Neural cell (in vitro differentiated cells): ENCODE results near the gene FAM20B.

Source experiments
- EZH2 ChIP-seq: fragments of 200-600, 300-800 bp; shearing (Covaris generic), sonication (generic); IDR thresholded peaks from 2 replicates; pipeline ENCODE4 v1.6.1; 2014; ENCODE audit warnings: antibody characterized with exemption, low read length, borderline replicate concordance, mild to moderate bottlenecking; ENCODE audit not compliant: insufficient read depth, poor library complexity, severe bottlenecking
- RAD21 ChIP-seq: fragments of 450-650 bp; conservative IDR thresholded peaks from 2 replicates; pipeline ENCODE4 v1.6.1; 2014; ENCODE audit warnings: antibody characterized with exemption, mild to moderate bottlenecking, moderate library complexity

DNA sequence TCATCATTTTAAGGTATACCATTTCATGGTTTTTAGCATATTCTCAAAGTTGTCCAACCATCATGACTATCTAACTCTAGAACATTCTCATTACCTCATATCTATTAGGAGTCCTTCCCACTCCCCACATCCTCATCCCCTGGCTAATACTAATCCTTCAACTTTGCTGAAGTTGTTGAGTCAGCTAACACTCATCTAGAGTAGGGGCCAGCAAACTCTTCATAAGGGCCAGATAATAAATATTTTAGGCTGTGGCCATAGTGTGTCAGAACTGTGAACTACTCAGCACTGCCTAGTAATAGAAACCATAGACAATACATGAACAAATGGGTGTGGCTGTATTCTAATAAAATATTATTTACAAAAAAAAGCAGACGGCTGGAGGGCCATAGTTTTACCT, 99.2 kb downstream of the FAM20B start:
- no peak for TF ChIP-seq RAD21
- no peak for TF ChIP-seq EZH2
